ENCODE data around the gene AURKB.
A peak's percentile ranks its signal among the peaks of the same experiment; 100 is the strongest.

Gene AURKB

GRCh38 chr17:8192070-8192815 is 18.1 kb downstream of the AURKB start:
- H3K4me1 ChIP-seq (ENCODE audit: insufficient read depth, low read length, poor library complexity, severe bottlenecking) = peaks cover 32% of the 10 kb centered on the region
- no peaks in the 10 kb centered on the region for H3K36me3 ChIP-seq (ENCODE audit: insufficient read depth, low read length)
- peaks cover 5% of the 10 kb centered on the region for H4K20me1 ChIP-seq (ENCODE audit: insufficient read depth, low read length, poor library complexity, severe bottlenecking)
- H2AFZ ChIP-seq (ENCODE audit: low read length) = peak overlapping the region; percentile 62
- peaks cover 13% of the 10 kb centered on the region; the same call in 1 of the 2 replicates for H3K79me2 ChIP-seq (ENCODE audit: insufficient read depth, low read length)
- H3K9me2 ChIP-seq (replicated peaks; ENCODE audit: low read depth, low read length) = no peaks in the 10 kb centered on the region
- no peaks in the 10 kb centered on the region for H3K27me3 ChIP-seq (ENCODE audit: insufficient read depth, low read length, poor library complexity, severe bottlenecking)
- H3F3A ChIP-seq (ENCODE audit: low read depth) = peaks cover 11% of the 10 kb centered on the region
- H3K9me3 ChIP-seq (ENCODE audit: insufficient read depth, low read depth, low read length) = no peaks in the 10 kb centered on the region
- peak overlapping the region; percentile 67 for H3K9ac ChIP-seq (ENCODE audit: low read depth, low read length, poor library complexity, severe bottlenecking)
- H3K4me2 ChIP-seq (ENCODE audit: low read depth, low read length, poor library complexity, severe bottlenecking) = peak overlapping the region; percentile 94
- TF ChIP-seq CTCF (conservative IDR thresholded peaks at IDR 0.05; ENCODE audit: low read length) (no peak), EZH2phosphoT487 (IDR thresholded peaks at IDR 0.05; ENCODE audit: borderline replicate concordance) (no peak)
- H3K4me3 ChIP-seq (ENCODE audit: low read length, poor library complexity, severe bottlenecking) = peak overlapping the region; percentile 72

DNA sequence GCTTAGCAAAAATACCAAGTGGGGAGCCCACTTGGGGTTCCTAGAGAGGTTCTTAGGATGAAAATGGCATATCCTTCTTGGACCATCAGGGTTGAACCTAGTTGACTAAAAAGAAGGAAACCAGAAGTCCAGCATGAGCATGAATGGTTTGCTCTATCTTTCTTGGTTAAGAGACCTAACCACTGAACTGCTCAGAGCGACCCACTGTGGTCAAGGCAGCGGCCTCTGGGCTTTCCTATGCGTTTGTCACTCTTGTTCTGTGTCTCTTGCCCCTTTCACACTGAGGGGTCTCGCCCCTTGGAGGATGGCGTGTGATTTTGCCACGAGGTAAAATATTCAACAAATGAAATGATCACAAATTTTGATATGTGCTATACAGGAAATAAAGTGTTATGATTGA is 19.9 kb downstream of the AURKB start:
- Histone ChIP-seq H3K79me2 (ENCODE audit: insufficient read depth, low read length) (peaks cover 13% of the 10 kb centered on the region; the same call in 1 of the 2 replicates), H3K4me1 (ENCODE audit: insufficient read depth, low read length, poor library complexity, severe bottlenecking) (peaks cover 37% of the 10 kb centered on the region), H3K9me2 (replicated peaks; ENCODE audit: low read depth, low read length) (no peaks in the 10 kb centered on the region), H3K9me3 (ENCODE audit: insufficient read depth, low read depth, low read length) (no peaks in the 10 kb centered on the region), H2AFZ (ENCODE audit: low read length) (peak overlapping the region; percentile 79), H3K36me3 (ENCODE audit: insufficient read depth, low read length) (no peaks in the 10 kb centered on the region), H3K4me3 (ENCODE audit: low read length, poor library complexity, severe bottlenecking) (peak overlapping the region; percentile 84), H3F3A (ENCODE audit: low read depth) (peaks cover 22% of the 10 kb centered on the region), H3K4me2 (ENCODE audit: low read depth, low read length, poor library complexity, severe bottlenecking) (peak overlapping the region; percentile 75), H3K27me3 (ENCODE audit: insufficient read depth, low read length, poor library complexity, severe bottlenecking) (no peaks in the 10 kb centered on the region), H4K20me1 (ENCODE audit: insufficient read depth, low read length, poor library complexity, severe bottlenecking) (peaks cover 5% of the 10 kb centered on the region), H3K9ac (ENCODE audit: low read depth, low read length, poor library complexity, severe bottlenecking) (peak overlapping the region; percentile 66)
- TF ChIP-seq EZH2phosphoT487 (IDR thresholded peaks at IDR 0.05; ENCODE audit: borderline replicate concordance) (no peak), CTCF (conservative IDR thresholded peaks at IDR 0.05; ENCODE audit: low read length) (no peak; the same call in 1 of the 2 replicates)

DNA sequence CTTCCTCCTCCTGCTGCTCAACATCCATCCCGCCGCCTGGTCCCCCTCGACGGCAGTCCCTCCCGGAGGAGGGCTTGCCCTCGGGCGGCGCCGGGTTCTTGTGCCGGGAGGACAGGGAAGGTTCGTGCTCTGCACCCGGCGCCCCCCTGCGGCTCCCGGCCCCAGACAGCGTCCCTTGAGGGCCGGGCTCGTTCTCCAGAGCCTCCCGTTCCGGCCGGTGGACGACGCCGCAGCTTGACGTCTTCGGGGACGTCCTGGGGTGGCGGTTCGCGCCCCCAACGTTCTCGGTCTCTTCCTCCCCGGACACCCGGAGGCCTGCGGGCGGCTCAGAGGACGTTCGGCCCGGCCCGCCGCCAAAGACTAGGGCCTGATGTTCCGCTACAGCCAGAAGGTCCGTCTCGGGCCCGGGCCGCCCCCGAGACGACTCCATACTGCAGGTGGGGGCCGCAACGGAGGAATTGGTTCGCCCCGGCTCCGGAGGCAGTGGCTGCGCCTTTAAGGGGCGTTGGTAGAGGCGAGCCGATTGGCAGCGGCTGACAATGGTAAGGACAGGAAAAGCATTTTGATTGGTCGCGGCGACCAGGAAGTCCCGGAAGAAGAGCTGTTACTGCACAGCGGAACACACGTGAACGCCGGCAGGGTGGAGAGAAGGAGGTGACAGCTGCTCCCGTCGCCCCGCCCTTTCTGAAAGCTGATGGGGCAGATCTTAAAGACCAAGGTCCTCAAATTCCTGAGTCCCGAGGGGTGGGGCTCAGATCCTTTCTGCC is 20.5 kb downstream of the AURKB start, which contains the start of gene BORCS6:
Gene BORCS6 (minus strand): TSS at position 470 of the 767 bp plus-strand sequence. CDS start 40 bp downstream, at position 430.
- no peaks in the 10 kb centered on the region for H3K36me3 ChIP-seq (ENCODE audit: insufficient read depth, low read length)
- no peaks in the 10 kb centered on the region for H3K27me3 ChIP-seq (ENCODE audit: insufficient read depth, low read length, poor library complexity, severe bottlenecking)
- peaks cover 13% of the 10 kb centered on the region; the same call in 1 of the 2 replicates for H3K79me2 ChIP-seq (ENCODE audit: insufficient read depth, low read length)
- peak within 1 kb of the TSS; percentile 87 for H3K9ac ChIP-seq (ENCODE audit: low read depth, low read length, poor library complexity, severe bottlenecking)
- peaks cover 22% of the 10 kb centered on the region for H3F3A ChIP-seq (ENCODE audit: low read depth)
- H3K4me1 ChIP-seq (ENCODE audit: insufficient read depth, low read length, poor library complexity, severe bottlenecking) = peaks cover 38% of the 10 kb centered on the region
- H3K4me3 ChIP-seq (ENCODE audit: low read length, poor library complexity, severe bottlenecking) = peak within 1 kb of the TSS; percentile 84
- H3K9me3 ChIP-seq (ENCODE audit: insufficient read depth, low read depth, low read length) = no peaks in the 10 kb centered on the region
- TF ChIP-seq EZH2phosphoT487 (IDR thresholded peaks at IDR 0.05; ENCODE audit: borderline replicate concordance) = no peak
- 0 out of 2 replicates have a peak, but pooled peaks have one; percentile 16 for TF ChIP-seq CTCF (conservative IDR thresholded peaks at IDR 0.05; ENCODE audit: low read length)
- H3K4me2 ChIP-seq (ENCODE audit: low read depth, low read length, poor library complexity, severe bottlenecking) = peak within 1 kb of the TSS; percentile 99
- H2AFZ ChIP-seq (ENCODE audit: low read length) = peak within 1 kb of the TSS; percentile 87
- no peaks in the 10 kb centered on the region for H3K9me2 ChIP-seq (replicated peaks; ENCODE audit: low read depth, low read length)
- peaks cover 5% of the 10 kb centered on the region for H4K20me1 ChIP-seq (ENCODE audit: insufficient read depth, low read length, poor library complexity, severe bottlenecking)
